Adrenal gland (tissue), 12 donors: ENCODE results near the gene KCNT1. TPM values are rescaled to one million over a fixed set of nuclear protein-coding genes. Genes with fewer than 3 reads are reported as not detected.

Source experiments
- DNase-seq, 7 donors: peaks; one replicate each; pipeline ENCODE4 v3.0.0-alpha.2; 2019 to 2020
- H3K27ac ChIP-seq, 5 donors: fragments of 200-600 bp; sonication (generic) in 4 of 5; 1 replicate in 3 of 5; 2 replicates in 2 of 5; pipeline versions ENCODE4 v1.5.1 to v1.8.0; 2016 to 2020; ENCODE audit warnings: mild to moderate bottlenecking in 1 of 5
- H3K27me3 ChIP-seq: fragments of 200-600 bp; 2 replicates; pipeline ENCODE4 v1.8.0; 2021
- H3K36me3 ChIP-seq, 2 donors: fragments of 200-600 bp; replicated peaks in 1 of 2; 1 replicate in 1 of 2; 2 replicates in 1 of 2; pipeline versions ENCODE4 v1.5.1 to v1.8.0; 2018 to 2022
- H3K4me1 ChIP-seq, 2 donors: fragments of 200-600 bp; replicated peaks in 1 of 2; 1 replicate in 1 of 2; 2 replicates in 1 of 2; pipeline versions ENCODE4 v1.5.1 to v1.8.0; 2018 to 2021
- H3K4me3 ChIP-seq, 4 donors: fragments of 200-600 bp; sonication (generic) in 3 of 4; one replicate each; pipeline ENCODE4 v1.5.1; 2016 to 2018
- H3K9me3 ChIP-seq, 3 donors: fragments of 200-600 bp; sonication (generic) in 1 of 3; replicated peaks in 1 of 3; 1 replicate in 2 of 3; 2 replicates in 1 of 3; pipeline versions ENCODE4 v1.5.1 to v1.8.0; 2016 to 2021
- POLR2A ChIP-seq, 2 donors: fragments of 450-650 bp; IDR thresholded peaks; one replicate each; pipeline ENCODE4 v1.6.1; 2017; ENCODE audit warnings: antibody characterized with exemption in 2 of 2, mild to moderate bottlenecking in 2 of 2, moderate library complexity in 1 of 2
- WGBS, 4 donors: extraction: QIAGEN DNeasy Blood & Tissue Kit in 2 of 4; methylation state at CpG; one replicate each; pipeline versions ENCODE4 v1.1.5 to v1.1.7; 2013 to 2017; 5-methylcytosine and 5-hydroxymethylcytosine counted together
- intact Hi-C, 2 donors: fragments of 100-400 bp; cut with DNase I; formaldehyde crosslinking; loops; one replicate each; pipeline versions ENCODE4 v1.14.1 to v1.15.0; 2022 to 2023
- polyA plus RNA-seq, 3 donors: library from polyadenylated mRNA; stranded (reverse); fragments of 200-250 nt in 2 of 3; fragments of 350-450 nt in 1 of 3; fragmentation: Illumina TruSeq in 1 of 3; extraction: RNeasy Lipid Tissue Mini Kit (QIAGEN cat#74804) in 1 of 3; gene quantifications; one replicate each; pipeline ENCODE4 v1.2.3, GENCODE V29; 2013 to 2014
- total RNA-seq, 9 donors: library from RNA; depleted of rRNA in 4 of 9; stranded (reverse); fragments of >200 nt in 4 of 9; fragments of 120-200 nt in 1 of 9; fragmentation: NEBNext Ultra II Directional in 1 of 9; extraction: Animal tissue kit (Norgen Biotek cat#: 25700) in 1 of 9; gene quantifications; one replicate each; pipeline versions ENCODE4 v1.1.0 to v1.2.4, GENCODE V29; 2013 to 2023
- TF ChIP-seq, protein P1 (sequence below), 6 experiments: fragments of 450-650 bp in 4 of 6; fragments of 200-600 bp in 2 of 6; sonication (generic) in 1 of 6; IDR thresholded peaks; 1 replicate in 5 of 6; 2 replicates in 1 of 6; pipeline versions ENCODE4 v1.5.1 to v1.8.0; 2016 to 2021; ENCODE audit warnings: antibody characterized with exemption in 6 of 6, mild to moderate bottlenecking in 2 of 6, moderate library complexity in 1 of 6
- donor health status: healthy with polysubstance abuse.
- donor health status: Bipolar disorder and iron deficiency.
- donor health status: DM: yes; HTN: yes; CAD: no.
- donor health status: DM: no; HTN: no; CAD: no.
- donor health status: DM: no; HTN: no; CAD: no.
- donor health status: DM: yes; HTN: yes; CAD: no.

KCNT1 gene
- total and polyA plus RNA-seq, 12 donors = 0.05 to 2.4 (median 0.24) TPM; not detected in 6

DNA sequence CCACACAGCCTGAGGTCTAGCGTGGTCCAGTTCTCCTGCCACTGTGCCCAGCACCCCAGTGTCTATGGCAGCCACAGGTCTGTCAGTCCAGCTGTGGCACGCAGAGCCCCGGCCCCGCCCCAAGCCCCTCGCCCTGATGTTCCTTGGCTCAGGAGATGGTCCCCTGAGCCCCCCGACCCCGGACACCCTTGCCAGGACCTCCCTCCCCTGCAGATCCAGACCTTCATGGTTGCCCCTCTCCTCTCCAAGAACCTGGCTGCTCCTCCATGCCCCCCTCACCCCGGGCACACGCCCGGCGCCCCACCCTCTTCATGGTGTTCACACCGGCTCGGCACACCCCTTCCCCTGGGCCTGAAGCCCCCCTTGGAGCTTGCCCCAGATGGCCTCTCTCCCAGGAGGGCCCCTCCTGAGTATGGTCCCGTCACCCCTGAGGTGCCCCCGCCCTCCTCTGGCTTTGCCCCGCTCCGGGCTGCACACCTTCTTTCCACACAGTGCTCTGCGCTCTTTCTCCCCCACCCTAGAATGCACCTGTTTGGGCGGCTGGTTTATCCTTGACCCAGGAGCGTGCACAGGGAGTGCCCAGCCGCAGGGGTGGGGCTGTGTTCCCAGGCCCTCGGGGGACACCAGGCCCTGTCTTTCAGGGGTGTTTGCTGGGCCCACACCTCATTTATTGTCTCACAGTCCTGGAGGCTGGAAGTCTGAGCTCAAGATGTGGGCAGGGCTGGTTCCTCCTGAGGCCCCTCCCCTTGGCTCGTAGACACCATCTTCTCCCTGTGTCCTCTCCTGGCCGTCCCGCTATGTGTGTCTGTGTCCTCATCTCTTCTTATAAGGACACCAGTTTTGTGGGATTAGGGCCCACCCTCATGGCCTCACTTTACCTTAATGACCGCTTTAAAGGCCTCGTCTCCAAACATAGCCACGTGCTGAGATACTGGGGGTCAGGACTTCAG is 37.6 kb downstream of the KCNT1 start:
- TF ChIP-seq, protein P1, sequence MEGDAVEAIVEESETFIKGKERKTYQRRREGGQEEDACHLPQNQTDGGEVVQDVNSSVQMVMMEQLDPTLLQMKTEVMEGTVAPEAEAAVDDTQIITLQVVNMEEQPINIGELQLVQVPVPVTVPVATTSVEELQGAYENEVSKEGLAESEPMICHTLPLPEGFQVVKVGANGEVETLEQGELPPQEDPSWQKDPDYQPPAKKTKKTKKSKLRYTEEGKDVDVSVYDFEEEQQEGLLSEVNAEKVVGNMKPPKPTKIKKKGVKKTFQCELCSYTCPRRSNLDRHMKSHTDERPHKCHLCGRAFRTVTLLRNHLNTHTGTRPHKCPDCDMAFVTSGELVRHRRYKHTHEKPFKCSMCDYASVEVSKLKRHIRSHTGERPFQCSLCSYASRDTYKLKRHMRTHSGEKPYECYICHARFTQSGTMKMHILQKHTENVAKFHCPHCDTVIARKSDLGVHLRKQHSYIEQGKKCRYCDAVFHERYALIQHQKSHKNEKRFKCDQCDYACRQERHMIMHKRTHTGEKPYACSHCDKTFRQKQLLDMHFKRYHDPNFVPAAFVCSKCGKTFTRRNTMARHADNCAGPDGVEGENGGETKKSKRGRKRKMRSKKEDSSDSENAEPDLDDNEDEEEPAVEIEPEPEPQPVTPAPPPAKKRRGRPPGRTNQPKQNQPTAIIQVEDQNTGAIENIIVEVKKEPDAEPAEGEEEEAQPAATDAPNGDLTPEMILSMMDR (IDR thresholded peaks at IDR 0.05) = no peak
- no peak for TF ChIP-seq POLR2A (IDR thresholded peaks at IDR 0.05)
- Histone ChIP-seq H3K9me3 (no peaks in the 10 kb centered on the region), H3K27ac (no peak overlapping the region), H3K4me1 (no peaks in the 10 kb centered on the region), H3K27me3 (peaks cover 10% of the 10 kb centered on the region), H3K36me3 (no peaks in the 10 kb centered on the region), H3K4me3 (no peak overlapping the region)
- no peak for DNase-seq
- intact Hi-C loops = no loop called here
- 75 to 79% (median 77%) methylated on average over 21 to 28 of the region's 28 CpGs for WGBS, 4 donors

DNA sequence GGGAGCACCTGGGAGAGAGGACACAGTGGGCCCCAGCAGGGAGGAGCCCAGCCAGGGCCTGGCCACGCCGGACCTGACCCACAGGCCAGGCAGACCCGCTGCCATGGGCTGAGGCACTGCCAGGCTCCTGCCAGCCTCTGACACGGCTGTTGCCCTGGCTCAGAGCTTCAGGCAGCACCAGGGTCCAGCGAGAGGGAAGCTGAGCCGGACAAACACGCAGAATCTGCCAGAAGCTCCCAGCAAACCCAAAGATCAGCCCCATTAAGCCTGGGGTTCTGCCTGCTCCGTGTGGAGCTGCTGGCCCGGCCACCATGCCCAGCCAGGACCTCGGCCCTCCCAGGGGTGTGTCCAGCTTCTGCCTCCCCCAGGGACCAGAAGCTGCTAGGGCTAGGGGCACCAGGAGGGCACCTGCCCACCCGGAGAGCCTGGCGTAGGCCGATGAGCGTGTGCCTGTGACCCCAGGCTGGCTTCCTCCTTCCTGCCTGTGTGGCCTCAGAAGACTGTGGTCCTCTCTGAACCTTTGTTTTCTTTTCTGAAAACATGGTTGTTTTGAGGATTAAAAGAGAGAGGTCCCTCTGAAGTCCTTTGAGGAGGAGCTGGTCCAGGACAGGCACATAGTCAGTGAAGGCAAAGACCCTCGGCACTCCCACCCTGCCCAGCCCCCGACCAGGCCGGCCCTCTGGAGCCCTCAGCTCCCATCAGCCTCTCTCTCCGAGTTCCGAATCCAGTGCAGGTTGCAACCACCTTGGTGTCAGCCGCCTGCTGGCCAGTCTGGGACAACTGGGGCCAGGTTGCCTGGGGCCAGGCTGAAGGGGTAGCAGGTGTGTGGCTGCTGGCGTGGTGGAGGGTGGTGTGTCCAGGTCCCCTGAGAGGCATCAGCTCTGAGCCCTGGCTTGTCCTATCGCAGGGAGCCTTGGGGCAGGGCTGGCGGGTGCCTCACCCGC is 39.6 kb downstream of the KCNT1 start:
- H3K27me3 ChIP-seq = peaks cover 5% of the 10 kb centered on the region
- WGBS, 4 donors = 67 to 81% (median 77%) methylated on average over 18 to 24 of the region's 24 CpGs

DNA sequence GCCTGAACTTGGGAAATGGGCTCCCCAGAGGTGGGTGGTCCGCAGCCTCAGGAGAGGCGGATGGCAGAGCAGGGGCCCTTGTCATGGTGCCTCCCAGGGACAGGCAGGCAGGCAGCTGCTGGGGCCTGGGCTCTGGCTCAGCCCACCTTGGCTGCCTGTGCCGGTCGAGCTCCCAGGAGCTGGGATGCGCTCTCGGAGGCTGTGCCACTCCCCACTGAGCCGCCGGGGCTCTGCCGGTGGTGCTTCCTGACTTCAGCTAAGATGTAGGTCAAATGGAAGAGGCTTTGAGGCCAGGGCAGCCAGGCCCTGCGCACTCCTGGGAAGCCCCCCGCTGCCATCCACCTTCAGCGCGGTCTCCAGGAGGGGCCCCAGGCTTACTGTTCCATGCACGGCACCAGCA is 41.0 kb downstream of the KCNT1 start:
- no peaks in the 10 kb centered on the region for H3K9me3 ChIP-seq
- H3K36me3 ChIP-seq = no peaks in the 10 kb centered on the region
- TF ChIP-seq, protein P1 (IDR thresholded peaks at IDR 0.05) = no peak
- no peak for TF ChIP-seq POLR2A (IDR thresholded peaks at IDR 0.05)
- intact Hi-C loops = no loop called here
- WGBS, 4 donors = 74 to 79% methylated on average over 13 to 14 of the region's 14 CpGs; no CpG with 5 or more reads in 2 of the 4 donors
- H3K4me3 ChIP-seq = no peak overlapping the region
- no peaks in the 10 kb centered on the region for H3K4me1 ChIP-seq
- no peak overlapping the region for H3K27ac ChIP-seq
- H3K27me3 ChIP-seq = no peaks in the 10 kb centered on the region
- DNase-seq = no peak

More for the DNA sequence above, 39.6 kb downstream of the KCNT1 start:
- H3K9me3 ChIP-seq = no peaks in the 10 kb centered on the region
- no peaks in the 10 kb centered on the region for H3K4me1 ChIP-seq
- no peak for DNase-seq
- no peak overlapping the region for H3K27ac ChIP-seq
- intact Hi-C loops = no loop called here
- TF ChIP-seq, protein P1 (IDR thresholded peaks at IDR 0.05) = no peak
- no peak for TF ChIP-seq POLR2A (IDR thresholded peaks at IDR 0.05)
- no peaks in the 10 kb centered on the region for H3K36me3 ChIP-seq
- no peak overlapping the region for H3K4me3 ChIP-seq
